Adipose tissue (tissue), 3 donors: Measurements from ENCODE around the gene KCNQ1. TPM values are rescaled to one million over a fixed set of nuclear protein-coding genes. Genes with fewer than 3 reads are reported as not detected.

Experiments used
- H3K27ac ChIP-seq: one replicate; pipeline ENCODE4 v1.5.1; 2013; ENCODE audit warnings: low read depth, low read length
- WGBS, 3 donors: extraction: QIAGEN DNeasy Blood & Tissue Kit; methylation state at CpG; one replicate each; pipeline ENCODE4 v1.1.7; 2013; 5-methylcytosine and 5-hydroxymethylcytosine counted together
- polyA plus RNA-seq, 3 donors: library from polyadenylated mRNA; stranded (reverse); fragments of 200-250 nt; gene quantifications; one replicate each; pipeline ENCODE4 v1.2.3, GENCODE V29; 2013
- donor health status: healthy with polysubstance abuse.
- donor health status: Bipolar disorder and iron deficiency.
- donor health status: healthy.

The KCNQ1 gene
- polyA plus RNA-seq, 3 donors: 4.8 to 28.1 (median 9.6) TPM

- H3K27ac ChIP-seq: no peak overlapping the region
- 83 to 89% (median 84%) methylated on average over 19 of the region's 19 CpGs for WGBS, 3 donors
Measured at GRCh38 chr11:2881076-2881980, 436.5 kb downstream of the KCNQ1 start.

- H3K27ac ChIP-seq: no peak overlapping the region
- 51 to 72% (median 51%) methylated on average over 12 of the region's 12 CpGs for WGBS, 3 donors
Measured at GRCh38 chr11:2881981-2882375, 437.2 kb downstream of the KCNQ1 start.

GRCh38 chr11:2882396-2883110, 437.7 kb downstream of the KCNQ1 start:
- H3K27ac ChIP-seq: no peak overlapping the region
- WGBS, 3 donors: 69 to 74% (median 71%) methylated on average over 11 of the region's 11 CpGs

GRCh38 chr11:2883640-2883978, 438.8 kb downstream of the KCNQ1 start:
- WGBS, 3 donors: 4 to 23% (median 5%) methylated on average over 24 of the region's 24 CpGs
- H3K27ac ChIP-seq: no peak overlapping the region

GRCh38 chr11:2883979-2884815, 439.4 kb downstream of the KCNQ1 start:
- 0 to 2% (median 1%) methylated on average over 76 to 119 of the region's 119 CpGs for WGBS, 3 donors
- no peak overlapping the region for H3K27ac ChIP-seq

- 0 to 1% (median 1%) methylated on average over 59 to 80 of the region's 80 CpGs for WGBS, 3 donors
- no peak overlapping the region for H3K27ac ChIP-seq
Measured at GRCh38 chr11:2885017-2885677, 440.3 kb downstream of the KCNQ1 start.

- no peak within 1 kb of the TSS for H3K27ac ChIP-seq
- 0 to 1% (median 1%) methylated on average over 24 to 59 of the region's 61 CpGs for WGBS, 3 donors
Measured at GRCh38 chr11:2885678-2886081, 440.9 kb downstream of the KCNQ1 start, which contains the start of gene CDKN1C. Gene CDKN1C, minus strand, starts transcription at chr11:2885775. Its CDS starts 319 bp downstream, at chr11:2885456.

GRCh38 chr11:2886191-2886894, 441.5 kb downstream of the KCNQ1 start:
- H3K27ac ChIP-seq: no peak overlapping the region
- 15 to 27% (median 16%) methylated on average over 36 to 49 of the region's 49 CpGs for WGBS, 3 donors

GRCh38 chr11:2886936-2887335, 442.1 kb downstream of the KCNQ1 start:
- no peak overlapping the region for H3K27ac ChIP-seq
- 79 to 85% (median 85%) methylated on average over 5 of the region's 5 CpGs for WGBS, 3 donors

GRCh38 chr11:2887515-2888195, 442.8 kb downstream of the KCNQ1 start:
- no peak overlapping the region for H3K27ac ChIP-seq
- 67 to 80% (median 71%) methylated on average over 11 of the region's 11 CpGs for WGBS, 3 donors

- 27 to 35% (median 27%) methylated on average over 25 of the region's 25 CpGs for WGBS, 3 donors
- no peak overlapping the region for H3K27ac ChIP-seq
Measured at GRCh38 chr11:2888266-2888968, 443.6 kb downstream of the KCNQ1 start.

GRCh38 chr11:2889362-2890273, 444.8 kb downstream of the KCNQ1 start:
- H3K27ac ChIP-seq: no peak overlapping the region
- WGBS, 3 donors: 82 to 88% (median 86%) methylated on average over 16 of the region's 16 CpGs

GRCh38 chr11:2890466-2891294, 445.9 kb downstream of the KCNQ1 start:
- WGBS, 3 donors: 48 to 58% (median 56%) methylated on average over 25 to 28 of the region's 28 CpGs
- H3K27ac ChIP-seq: no peak overlapping the region

GRCh38 chr11:2891326-2892214, 446.8 kb downstream of the KCNQ1 start:
- 36 to 47% (median 39%) methylated on average over 16 to 17 of the region's 17 CpGs for WGBS, 3 donors
- H3K27ac ChIP-seq: no peak overlapping the region
